Stimulated activated CD4-positive, alpha-beta T cell treated with anti-CD3 and anti-CD28 coated beads, TNF-alpha, amount 100 ng/mL, for 48 hours (primary cell): Measurements from ENCODE around the gene SCAF1.

ENCODE experiments used
- DNase-seq, 3 donors: peaks; one replicate each; pipeline ENCODE4 v3.0.0-alpha.2; 2020; ENCODE audit warnings: low read depth in 3 of 3

SCAF1 gene

DNA sequence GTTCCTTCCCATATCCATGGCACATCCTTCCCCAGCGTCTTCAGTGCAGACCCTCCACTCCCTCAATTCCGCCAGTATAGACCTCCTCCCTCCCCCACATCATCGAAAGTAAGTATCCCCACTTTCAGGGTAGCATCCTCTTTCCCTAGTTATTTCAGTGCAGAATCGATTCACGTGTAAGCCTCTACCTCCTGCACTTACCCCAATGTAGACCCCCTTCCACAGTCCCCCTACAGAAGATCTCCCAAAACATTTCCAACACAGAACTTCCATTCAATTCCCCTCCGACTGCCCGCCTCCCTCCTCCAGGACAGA is 23.0 kb downstream of the SCAF1 start:
- DNase-seq = no peak

DNA sequence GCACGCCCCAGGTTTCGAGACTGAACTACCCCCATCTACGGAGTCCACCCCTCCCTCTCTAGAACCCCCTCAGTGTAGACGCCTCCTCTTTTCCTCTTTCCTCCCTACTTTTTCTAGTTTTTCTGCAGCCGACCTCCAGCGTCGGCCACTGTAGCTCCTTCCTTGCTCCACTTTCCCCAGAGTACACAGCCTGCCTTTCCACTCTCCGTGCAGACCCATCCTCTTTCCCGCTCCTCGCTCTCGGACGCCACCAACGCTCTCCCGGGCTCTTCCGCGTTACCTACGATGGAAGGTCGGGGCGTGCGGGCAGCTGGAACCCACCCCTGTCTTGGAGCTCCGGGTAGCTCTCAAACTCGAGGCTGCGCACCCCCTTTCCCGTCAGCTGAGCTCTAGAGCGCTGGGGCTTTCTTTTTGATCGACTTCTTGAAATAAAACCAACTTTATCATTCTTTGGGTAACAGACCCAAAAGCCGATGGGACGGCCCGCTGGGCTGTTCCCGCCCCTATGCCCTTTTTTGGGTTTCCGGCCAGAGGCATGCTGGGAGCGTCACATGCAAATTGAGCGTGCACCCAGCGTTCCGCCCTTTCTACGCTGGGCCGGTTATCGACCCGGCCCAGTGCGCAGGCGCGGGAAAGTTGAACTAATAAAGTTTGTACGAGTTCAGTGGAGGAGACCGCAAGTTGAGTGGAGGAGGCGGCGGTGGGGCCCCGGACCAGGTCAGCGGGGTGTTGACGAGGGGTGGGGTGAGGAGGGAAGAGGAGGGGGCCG is 23.5 kb downstream of the SCAF1 start, which contains the start of the genes BCL2L12 and IRF3:
Gene BCL2L12 (plus strand): TSS at position 583 of the 769 bp plus-strand sequence. CDS start 760 bp downstream, outside the sequence.
Gene IRF3 (minus strand): TSS at position 507 of the 769 bp plus-strand sequence. CDS start 1,019 bp downstream, outside the sequence.
- DNase-seq = peak; percentile 98 to 99 (median 99)

DNA sequence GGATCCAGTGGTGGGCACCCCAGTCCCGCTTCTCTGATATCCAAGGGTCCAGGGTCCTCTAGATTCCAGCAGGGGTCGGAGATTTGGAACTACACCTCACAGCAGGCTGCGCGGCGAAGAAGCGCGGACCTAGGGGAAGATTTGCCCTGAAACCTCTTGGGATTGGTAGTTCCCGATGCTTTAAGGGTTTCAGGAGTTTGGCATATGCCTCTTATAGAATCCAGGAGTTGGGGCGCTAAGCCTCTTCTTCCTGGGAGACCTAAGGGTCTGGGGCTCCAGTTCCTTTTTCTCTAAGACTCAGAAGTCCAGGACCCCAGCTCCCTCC is 24.1 kb downstream of the SCAF1 start:
- no peak for DNase-seq

DNA sequence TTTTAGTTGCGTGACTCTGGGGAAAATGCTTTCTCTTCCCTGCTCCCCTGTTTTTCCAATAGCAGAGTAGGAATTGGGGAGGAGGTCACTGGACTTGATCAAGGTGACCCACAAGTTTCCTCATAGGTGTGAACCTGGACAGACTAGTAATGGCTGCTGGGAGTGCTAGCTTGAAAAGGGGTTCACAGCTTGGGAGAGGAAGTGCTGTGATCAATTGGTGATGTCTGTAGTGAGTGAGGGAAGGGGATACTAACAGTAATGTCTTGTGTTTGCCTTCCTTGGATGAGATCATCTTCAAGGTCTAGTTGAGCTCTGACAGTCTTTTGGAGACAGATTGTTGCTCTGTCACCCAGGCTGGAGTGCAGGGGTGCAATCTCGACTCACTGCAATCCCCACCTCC is 25.5 kb downstream of the SCAF1 start:
- no peak for DNase-seq

DNA sequence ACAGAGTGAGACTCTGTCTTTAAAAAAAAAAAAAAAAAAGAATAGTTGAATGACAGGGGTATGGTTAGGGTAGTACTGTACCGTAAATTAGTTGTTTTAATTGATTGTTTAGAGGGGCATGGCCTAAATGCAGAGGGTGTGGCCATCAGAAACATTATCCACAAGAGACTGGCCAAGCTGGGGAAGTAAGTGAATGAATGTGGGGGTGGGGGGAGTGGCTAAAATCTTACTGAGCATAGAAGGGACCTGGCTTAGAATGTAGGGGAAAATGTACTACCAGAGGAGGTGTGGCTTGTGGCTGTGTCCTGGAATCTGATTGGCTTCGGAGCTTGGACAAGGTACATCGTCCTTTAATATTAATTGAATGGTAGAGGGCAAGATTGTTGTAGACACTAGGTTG is 27.5 kb downstream of the SCAF1 start:
- DNase-seq = no peak

DNA sequence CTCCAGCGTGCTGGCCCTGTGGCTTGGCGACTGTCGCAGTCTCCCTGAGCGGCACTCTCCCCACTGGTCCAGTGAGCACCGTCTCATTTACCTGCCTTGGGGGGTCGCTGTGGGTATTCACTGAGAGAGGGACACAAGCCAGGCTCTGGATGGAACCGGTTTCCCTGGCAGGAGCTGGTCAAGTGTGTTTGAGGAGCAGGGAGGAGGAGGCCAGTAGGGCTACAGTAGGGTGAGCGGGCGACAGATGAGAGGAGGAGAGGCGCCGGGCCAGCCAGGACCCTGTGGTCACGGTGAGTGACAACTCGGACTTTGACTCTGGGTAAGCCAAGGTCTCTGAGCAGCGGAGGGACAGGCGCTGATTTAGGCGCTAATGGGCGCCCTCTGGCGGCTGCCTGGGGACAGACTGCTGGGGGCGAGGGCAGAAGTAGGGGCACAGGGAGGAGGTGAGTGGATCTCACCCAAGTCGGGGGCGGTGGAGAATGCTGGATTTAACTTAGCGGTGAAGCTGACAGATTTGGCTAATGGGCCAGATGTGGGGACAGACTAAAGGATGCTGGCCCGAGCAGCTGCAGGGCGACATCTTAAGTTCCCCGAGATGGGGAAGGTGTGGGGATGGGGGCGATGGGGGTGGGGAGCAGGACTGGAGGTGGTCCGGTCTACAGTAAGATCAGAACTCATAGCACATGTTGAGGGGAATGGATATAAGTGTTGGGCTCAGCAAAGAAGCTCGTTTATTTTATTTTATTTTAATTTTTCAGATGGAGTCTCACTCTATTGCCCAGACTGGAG is 30.3 kb downstream of the SCAF1 start:
- peak; percentile 60 to 74 (median 64) for DNase-seq

DNA sequence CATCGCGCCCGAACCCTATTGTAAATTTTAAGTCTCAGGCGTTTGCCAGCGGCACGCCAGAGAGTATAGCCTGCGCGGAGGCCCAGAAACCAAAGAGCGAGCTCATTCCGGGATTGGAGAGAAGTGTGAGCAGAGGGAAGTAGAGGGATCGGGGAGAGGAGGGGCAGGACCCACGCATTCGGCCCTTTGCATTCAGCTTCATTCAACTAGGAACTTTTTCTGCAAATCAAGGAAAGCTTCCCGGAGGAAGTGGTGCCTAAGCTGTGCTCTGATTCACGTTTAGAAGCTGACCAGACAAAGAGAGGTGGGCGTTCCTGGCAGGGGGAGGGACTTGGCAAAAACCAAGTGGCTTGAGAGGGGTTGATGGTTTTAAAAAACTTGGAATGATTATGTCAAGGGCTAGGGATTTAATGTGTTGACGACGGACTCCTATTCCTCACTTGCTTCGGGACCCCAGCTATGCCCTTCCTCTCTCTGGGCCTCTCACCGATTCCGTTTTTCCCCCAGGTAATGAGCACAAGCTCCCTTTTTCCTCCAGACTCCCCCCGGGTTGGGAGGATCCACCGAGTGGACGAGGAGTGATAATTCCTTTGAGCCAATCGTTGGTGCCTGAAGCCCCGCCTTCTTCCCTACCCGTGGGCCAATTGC is 34.3 kb downstream of the SCAF1 start:
- peak in 2 of 3 donors; percentile 57 to 73 for DNase-seq

DNA sequence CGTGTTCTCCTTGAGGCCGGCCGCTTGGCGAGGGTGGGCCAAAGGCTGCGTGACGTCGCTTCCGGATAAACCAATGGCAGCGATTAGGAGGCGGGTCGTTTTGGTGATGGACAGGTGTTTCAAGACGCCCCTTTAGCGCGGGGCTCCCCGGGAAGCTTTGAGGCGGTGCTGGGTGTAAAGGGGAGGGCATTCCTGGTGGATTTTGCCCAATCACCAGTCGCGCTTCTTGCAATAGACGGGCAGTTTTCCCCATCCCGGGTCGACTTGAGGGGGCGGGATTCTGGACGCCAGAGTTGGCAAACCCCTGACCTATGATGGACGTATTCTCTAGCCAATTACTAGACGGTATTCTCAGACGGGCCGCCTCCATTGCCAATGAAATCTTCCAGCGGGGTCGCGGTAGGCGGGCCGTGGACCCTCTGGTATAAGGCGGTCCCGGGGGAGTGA is 34.8 kb downstream of the SCAF1 start:
- peak; percentile 97 to 99 (median 97) for DNase-seq

DNA sequence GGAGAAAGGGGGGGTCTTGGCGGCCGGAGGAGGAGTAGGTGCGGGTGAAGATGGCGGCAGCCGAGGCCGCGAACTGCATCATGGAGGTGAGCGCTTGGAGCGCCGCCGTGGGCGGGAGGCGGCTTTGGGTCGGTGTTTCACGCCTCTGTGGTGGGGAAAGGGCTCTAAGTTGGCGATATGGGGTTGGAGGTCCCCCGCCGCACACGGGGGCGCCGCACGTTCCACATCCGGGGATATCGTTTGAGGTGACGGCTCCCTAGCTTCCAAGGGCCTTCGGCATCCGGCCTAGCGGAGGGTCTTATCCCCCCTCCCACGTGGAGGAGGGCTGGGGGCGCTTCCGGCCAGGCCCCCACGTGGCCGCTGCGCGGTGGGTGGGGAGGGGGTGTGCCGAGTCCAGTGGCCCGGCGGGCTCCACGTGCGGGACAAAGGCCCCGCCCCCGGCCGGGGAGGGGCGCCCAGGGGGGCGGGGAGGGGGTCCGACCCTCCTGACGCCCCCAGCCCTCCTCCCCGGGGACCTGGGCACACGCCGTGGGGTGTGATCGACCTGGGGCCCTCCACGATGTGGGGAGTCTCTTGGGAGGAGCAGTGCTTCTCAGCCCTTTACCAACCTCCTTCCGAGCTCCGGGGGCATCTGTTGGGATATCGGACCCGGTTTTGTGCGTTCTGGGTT is 35.4 kb downstream of the SCAF1 start, which contains the start of gene PRMT1:
Gene PRMT1 (plus strand): TSS at position 41 of the 670 bp plus-strand sequence. CDS start 10 bp downstream, at position 51.
- peak in 1 of 3 donors; percentile 36 for DNase-seq

DNA sequence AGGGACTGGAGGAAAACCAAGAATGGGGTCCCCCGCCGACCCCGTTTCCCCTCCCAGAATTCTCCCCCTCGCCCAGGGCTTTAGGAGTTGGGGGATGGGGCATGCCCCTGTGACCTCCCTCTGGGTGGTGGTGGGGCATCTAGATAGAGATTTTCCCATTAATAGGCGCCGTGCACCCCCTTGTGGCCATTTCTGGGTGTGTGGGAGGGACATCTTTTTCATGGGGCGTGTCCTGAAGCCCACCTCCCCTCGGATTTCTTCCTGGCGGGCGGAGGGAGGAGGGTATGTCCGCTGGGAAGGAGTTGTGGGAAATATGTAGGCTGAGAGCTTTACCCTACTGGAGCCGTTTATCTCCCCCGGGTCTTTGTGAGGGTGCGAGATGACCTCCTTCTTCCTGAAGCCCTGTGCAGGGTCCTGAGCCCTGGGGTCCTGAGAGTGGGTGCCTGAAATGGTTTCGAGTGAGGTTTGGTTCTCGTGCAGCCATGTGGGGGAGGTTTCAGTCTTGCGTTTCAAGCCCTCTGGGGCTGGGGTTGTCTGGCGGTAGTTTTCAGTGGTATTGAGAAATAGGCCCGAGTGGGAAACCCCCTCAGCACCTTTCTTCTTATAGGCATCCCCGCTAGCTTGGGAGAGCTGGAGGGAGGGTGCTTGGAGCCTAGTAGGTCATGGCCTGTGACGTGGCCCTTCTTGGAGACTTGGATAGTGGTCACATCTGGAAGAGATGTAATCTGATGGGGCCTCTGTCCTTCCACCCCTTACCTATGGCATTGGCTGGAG is 36.1 kb downstream of the SCAF1 start:
- DNase-seq = peak; percentile 65 to 69 (median 69)

DNA sequence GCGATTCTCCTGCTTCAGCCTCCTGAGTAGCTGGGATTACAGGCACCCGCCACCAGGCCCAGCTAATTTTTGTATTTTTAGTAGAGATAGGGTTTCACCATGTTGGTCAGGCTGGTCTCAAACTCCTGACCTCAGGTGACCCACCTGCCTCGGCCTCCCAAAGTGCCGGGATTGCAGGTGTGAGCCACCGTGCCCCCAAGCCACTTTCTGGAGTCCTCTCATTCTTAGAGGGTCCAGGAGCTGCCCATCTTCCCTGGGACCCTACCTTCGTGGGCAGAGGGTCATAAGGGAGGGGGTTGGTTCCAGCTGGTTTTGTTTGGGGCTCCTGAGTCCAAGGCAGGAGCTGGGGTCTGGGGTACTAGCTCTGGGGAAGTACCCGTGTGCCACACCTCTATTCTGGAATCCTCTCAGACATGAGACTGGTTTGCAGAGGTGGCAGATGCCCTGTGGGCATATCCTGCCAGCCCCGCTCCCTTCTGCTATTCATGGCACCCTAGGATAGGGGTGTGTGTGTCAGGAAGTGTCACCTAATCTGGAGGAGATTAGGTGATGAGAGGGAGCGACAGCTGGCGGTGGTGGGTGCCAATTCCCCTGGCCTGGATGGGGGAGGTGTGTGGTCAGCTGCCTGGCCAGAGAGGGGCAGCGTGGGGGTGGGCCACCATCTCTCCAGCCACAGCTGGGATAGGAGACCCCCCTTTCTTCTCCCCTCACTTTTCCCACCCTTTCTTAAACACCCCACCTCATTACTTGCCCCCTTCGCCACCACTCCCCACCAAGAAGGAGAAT is 37.2 kb downstream of the SCAF1 start:
- no peak for DNase-seq

DNA sequence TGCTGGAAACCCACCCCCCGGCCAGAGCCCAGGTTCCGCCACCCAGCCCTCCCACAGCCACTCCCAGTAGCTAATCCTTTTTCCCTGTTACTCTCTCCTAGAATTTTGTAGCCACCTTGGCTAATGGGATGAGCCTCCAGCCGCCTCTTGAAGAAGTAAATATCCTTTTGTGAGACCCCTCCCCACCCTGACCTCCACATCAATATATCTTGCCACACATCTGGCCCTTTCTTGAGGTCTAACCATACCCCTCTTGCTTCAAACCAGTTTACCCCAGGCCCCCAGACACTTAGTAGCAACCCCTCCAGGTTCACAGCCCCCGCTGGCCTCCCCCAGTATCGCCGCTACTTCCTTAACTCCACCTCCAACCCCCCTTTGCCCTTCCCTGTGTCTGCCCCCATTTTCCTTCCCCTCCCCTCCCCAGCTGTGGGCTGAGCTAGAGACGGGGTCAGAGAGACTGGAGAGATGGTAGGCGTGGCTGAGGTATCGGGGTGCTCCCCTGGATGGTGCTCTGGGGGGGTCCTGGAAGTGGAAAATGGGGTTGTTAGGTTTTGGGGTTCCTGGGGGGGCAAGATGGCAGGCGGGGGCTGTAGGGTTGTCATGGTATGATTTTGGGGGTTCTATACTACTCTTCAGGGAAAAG is 37.9 kb downstream of the SCAF1 start:
- no peak for DNase-seq

DNA sequence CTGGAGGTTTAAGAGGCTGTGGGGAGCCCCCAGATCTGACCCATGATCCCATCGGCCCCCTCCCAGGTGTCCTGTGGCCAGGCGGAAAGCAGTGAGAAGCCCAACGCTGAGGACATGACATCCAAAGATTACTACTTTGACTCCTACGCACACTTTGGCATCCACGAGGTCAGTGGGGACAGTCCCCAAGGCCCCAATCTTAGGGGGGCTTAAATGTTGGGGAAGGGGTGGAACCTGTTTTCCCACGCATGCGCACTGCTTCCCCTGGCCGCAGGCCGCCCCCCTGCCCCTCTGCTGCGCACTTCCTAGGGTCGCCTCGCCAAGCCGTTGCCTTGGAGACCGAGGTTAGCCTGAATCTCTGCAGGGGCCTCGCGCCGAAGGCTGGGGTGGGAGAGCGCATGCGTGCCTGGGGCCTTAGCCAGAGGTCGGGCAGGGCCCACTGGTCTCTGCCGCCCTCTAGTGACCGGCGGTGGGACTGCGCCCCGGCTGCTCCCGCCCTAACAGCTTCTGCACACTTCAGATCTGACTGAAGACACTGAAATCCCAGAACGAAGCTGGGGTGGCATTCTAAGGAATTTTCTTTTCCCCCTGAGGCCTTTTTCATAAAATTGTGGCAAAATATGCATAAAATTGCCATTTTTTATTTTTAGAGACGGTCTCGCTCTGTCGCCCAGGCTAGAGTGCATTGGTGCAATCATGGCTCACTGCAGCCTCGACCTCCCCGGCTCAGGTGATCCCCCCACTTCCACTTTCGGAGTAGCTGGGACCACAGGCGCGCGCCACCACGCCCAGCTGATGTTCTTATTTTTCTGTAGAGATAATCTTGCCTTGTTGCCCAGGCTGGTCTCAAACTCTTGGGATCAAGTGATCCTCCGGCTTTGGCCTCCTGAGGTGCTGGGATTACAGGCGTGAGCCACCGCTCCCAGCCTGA is 38.7 kb downstream of the SCAF1 start:
- peak; percentile 87 to 95 (median 93) for DNase-seq

DNA sequence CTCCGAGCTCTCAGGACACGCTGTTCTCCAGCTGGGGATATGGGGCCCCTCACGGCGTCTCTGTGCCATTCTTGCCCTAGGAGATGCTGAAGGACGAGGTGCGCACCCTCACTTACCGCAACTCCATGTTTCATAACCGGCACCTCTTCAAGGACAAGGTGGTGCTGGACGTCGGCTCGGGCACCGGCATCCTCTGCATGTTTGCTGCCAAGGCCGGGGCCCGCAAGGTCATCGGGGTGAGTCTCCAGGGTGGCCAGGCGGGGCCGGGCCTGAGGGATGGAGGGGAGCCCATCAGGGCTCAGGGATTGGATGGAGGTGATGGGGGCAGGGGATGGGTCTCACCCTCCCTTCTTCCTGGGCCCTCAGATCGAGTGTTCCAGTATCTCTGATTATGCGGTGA is 39.8 kb downstream of the SCAF1 start:
- DNase-seq = no peak

DNA sequence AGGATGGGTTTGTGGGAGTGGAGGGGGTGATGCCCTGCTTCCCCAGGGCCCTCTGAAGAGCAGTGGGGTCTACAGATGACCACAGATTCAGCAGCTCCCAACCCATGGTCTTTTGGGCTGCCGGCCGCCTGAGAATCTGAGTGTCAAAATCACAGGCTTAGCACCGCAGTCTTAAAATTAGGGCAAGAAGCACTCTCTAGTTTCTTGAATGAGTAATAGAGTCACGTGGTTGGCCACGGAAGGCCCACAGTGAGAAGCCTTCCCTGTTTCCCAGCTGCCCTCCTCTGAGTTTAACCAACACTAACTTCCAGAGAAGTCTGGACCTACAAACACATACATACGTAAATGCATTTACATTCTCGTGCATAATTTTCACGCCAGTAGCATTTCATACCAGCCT is 40.3 kb downstream of the SCAF1 start:
- no peak for DNase-seq

DNA sequence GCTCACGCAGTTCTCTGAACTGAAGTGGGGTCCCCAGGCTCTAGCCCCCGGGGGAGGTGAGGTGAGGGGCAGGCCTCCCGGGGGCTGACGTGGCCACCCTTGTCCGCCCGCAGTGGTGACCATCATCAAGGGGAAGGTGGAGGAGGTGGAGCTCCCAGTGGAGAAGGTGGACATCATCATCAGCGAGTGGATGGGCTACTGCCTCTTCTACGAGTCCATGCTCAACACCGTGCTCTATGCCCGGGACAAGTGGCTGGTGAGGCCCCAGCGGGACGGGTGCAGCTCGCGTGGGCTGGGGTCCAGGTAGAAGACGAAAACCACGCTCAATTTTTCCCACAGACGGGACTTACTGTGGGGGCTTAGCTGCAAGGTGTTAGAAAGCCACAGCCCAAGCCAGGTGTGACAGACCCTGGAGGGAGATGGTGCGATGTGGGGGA is 41.8 kb downstream of the SCAF1 start:
- DNase-seq = no peak

DNA sequence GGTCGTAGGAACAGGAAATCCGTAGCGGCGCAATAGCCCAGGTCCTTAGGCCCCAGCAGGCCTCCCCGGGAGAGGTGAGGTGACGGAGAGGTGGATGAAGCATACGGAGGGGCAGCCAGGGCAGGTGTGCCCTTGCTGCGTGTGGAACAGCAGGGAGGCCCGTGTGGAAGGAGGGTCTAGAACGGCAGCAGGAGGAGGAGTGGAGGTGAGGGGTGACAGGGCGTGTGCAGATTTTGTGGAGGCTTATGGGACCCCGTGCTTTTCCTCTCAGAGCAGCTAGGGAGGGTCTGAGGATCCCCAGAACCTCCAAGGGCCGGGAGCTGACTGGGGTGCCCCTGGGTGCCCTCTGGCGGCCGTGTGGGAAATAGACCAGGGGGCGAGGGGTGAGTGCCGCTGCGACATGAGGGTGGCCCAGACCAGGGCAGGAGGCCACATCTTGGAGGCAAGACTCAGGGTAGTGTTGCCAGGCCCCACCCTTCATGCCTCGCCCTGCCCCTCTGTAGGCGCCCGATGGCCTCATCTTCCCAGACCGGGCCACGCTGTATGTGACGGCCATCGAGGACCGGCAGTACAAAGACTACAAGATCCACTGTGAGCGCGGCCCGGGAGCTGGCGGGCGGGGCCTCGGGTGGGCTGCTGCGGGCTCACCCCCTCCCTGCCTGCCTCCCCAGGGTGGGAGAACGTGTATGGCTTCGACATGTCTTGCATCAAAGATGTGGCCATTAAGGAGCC is 42.4 kb downstream of the SCAF1 start:
- DNase-seq = no peak
